ENCODE data around the gene SMARCD2.

GRCh38 chr17:63847525-63848249, 5.2 kb upstream of the SMARCD2 start:
- no peak for TF ChIP-seq POLR2AphosphoS5 (IDR thresholded peaks at IDR 0.05)
- TF ChIP-seq CTCF (IDR thresholded peaks at IDR 0.05; ENCODE audit: poor library complexity, severe bottlenecking) = no peak
- TF ChIP-seq EP300 (conservative IDR thresholded peaks at IDR 0.05; ENCODE audit: poor library complexity, severe bottlenecking) = no peak
- no peak for TF ChIP-seq REST (IDR thresholded peaks at IDR 0.05; ENCODE audit: borderline replicate concordance)
- TF ChIP-seq SMC3 (conservative IDR thresholded peaks at IDR 0.05; ENCODE audit: poor library complexity) = no peak
- TF ChIP-seq TAF1 (IDR thresholded peaks at IDR 0.05; ENCODE audit: low read depth) = no peak
- TF ChIP-seq EZH2 (IDR thresholded peaks at IDR 0.05; ENCODE audit: borderline replicate concordance, insufficient read depth, low read length, poor library complexity, severe bottlenecking) = no peak

Data from neural cell (in vitro differentiated cells).